ENCODE measurements around the gene LCE1A.

The LCE1A gene

GRCh38 chr1:152817309-152817708 lies 10.0 kb upstream of the LCE1A start:
- Histone ChIP-seq H3K27me3 (ENCODE audit: control insufficient read depth, insufficient read depth, low read length, poor library complexity, severe bottlenecking) (no peaks in the 10 kb centered on the region), H3K36me3 (ENCODE audit: control insufficient read depth, insufficient read depth, low read length) (no peaks in the 10 kb centered on the region), H3K4me3 (ENCODE audit: insufficient read depth, low read depth, low read length) (no peak overlapping the region), H3K9me3 (ENCODE audit: control insufficient read depth, low read length) (peaks cover 10% of the 10 kb centered on the region), H3K27ac (ENCODE audit: insufficient read depth, low read depth, low read length, poor library complexity, severe bottlenecking) (no peak overlapping the region), H3K4me1 (ENCODE audit: control insufficient read depth, insufficient read depth, low read length) (no peaks in the 10 kb centered on the region)
- 74 to 75% methylated on average over 6 of the region's 6 CpGs for WGBS, 2 experiments

DNA sequence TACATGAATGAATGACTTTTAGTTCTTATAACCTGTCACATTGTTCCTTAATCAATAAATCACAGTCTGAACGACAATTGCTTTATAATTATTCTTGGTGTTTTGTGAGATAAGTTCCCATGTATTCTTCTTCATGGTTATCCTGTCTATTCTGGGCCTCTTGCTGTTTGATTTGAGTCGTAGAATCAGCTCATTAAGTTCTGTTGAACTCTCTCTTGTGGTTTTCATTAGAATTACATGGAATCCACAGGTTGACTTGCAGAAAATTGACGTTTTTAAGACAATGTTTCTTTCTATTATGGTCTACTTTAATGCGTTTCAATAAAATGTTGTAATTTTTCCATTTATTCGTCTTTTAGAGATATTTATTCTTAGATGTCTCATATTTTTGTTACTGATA lies 4.0 kb upstream of the LCE1A start:
- peaks cover 5% of the 10 kb centered on the region for H3K9me3 ChIP-seq (ENCODE audit: control insufficient read depth, low read length)
- no peaks in the 10 kb centered on the region for H3K27me3 ChIP-seq (ENCODE audit: control insufficient read depth, insufficient read depth, low read length, poor library complexity, severe bottlenecking)
- H3K27ac ChIP-seq (ENCODE audit: insufficient read depth, low read depth, low read length, poor library complexity, severe bottlenecking) = no peak overlapping the region
- H3K4me1 ChIP-seq (ENCODE audit: control insufficient read depth, insufficient read depth, low read length) = no peaks in the 10 kb centered on the region
- no peak overlapping the region for H3K4me3 ChIP-seq (ENCODE audit: insufficient read depth, low read depth, low read length)
- 25 to 33% methylated on average over 3 of the region's 5 CpGs for WGBS, 2 experiments
- no peaks in the 10 kb centered on the region for H3K36me3 ChIP-seq (ENCODE audit: control insufficient read depth, insufficient read depth, low read length)

DNA sequence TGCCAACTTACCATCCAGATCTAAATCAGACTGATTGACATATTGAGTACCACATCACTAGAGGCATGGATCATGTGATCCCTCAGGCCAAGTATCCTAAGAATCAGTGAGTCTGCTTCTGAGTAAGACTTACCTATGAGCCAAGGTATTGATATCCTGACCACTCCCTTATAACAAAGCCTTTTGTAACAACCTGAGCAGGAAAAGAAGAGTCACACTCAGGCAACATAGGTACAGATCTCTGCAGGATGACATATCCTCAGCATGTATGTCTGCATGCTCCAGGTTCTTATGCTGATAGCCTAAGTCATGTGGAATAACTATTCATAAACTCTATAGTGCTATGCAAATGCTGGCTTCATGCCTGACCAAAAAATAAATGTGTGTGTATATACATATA lies 2.3 kb upstream of the LCE1A start:
- Histone ChIP-seq H3K4me3 (ENCODE audit: insufficient read depth, low read depth, low read length) (no peak overlapping the region), H3K4me1 (ENCODE audit: control insufficient read depth, insufficient read depth, low read length) (no peaks in the 10 kb centered on the region), H3K27ac (ENCODE audit: insufficient read depth, low read depth, low read length, poor library complexity, severe bottlenecking) (no peak overlapping the region), H3K36me3 (ENCODE audit: control insufficient read depth, insufficient read depth, low read length) (no peaks in the 10 kb centered on the region), H3K9me3 (ENCODE audit: control insufficient read depth, low read length) (peaks cover 8% of the 10 kb centered on the region), H3K27me3 (ENCODE audit: control insufficient read depth, insufficient read depth, low read length, poor library complexity, severe bottlenecking) (no peaks in the 10 kb centered on the region)

DNA sequence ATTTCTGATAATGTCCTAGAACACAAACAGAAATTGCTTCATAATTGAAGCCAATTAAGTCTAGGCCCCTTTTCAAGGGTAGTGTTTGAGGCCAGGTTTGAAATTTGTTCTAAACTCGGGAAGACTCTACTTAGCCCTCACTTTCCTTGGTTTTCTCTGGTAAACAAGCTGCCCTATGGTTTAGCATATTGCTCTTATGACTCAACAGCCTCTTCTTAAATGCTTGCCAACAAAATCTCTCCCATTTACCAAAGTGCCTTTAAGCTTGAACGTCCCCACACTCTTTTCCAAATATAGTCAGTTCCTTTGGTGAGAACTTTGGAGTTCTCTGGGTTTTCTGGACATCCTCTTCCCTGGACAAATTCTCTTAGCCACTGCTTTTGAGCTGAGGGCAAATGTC lies 9.6 kb downstream of the LCE1A start:
- no peak overlapping the region for H3K4me3 ChIP-seq (ENCODE audit: insufficient read depth, low read depth, low read length)
- no peaks in the 10 kb centered on the region for H3K27me3 ChIP-seq (ENCODE audit: control insufficient read depth, insufficient read depth, low read length, poor library complexity, severe bottlenecking)
- H3K9me3 ChIP-seq (ENCODE audit: control insufficient read depth, low read length) = peaks cover 8% of the 10 kb centered on the region
- 23 to 25% methylated on average over 2 of the region's 2 CpGs for WGBS, 2 experiments
- no peaks in the 10 kb centered on the region for H3K36me3 ChIP-seq (ENCODE audit: control insufficient read depth, insufficient read depth, low read length)
- H3K4me1 ChIP-seq (ENCODE audit: control insufficient read depth, insufficient read depth, low read length) = no peaks in the 10 kb centered on the region
- H3K27ac ChIP-seq (ENCODE audit: insufficient read depth, low read depth, low read length, poor library complexity, severe bottlenecking) = no peak overlapping the region

GRCh38 chr1:152842556-152842955 lies 15.3 kb downstream of the LCE1A start, which contains the start of gene LCE6A:
Gene LCE6A (plus strand): TSS chr1:152842856. CDS start chr1:152843521, 665 bp downstream.
- H3K36me3 ChIP-seq (ENCODE audit: control insufficient read depth, insufficient read depth, low read length) = no peaks in the 10 kb centered on the region
- no peaks in the 10 kb centered on the region for H3K27me3 ChIP-seq (ENCODE audit: control insufficient read depth, insufficient read depth, low read length, poor library complexity, severe bottlenecking)
- no peaks in the 10 kb centered on the region for H3K4me1 ChIP-seq (ENCODE audit: control insufficient read depth, insufficient read depth, low read length)
- H3K27ac ChIP-seq (ENCODE audit: insufficient read depth, low read depth, low read length, poor library complexity, severe bottlenecking) = no peak within 1 kb of the TSS
- no peak within 1 kb of the TSS for H3K4me3 ChIP-seq (ENCODE audit: insufficient read depth, low read depth, low read length)
- WGBS, 2 experiments = 69 to 78% methylated on average over 3 of the region's 3 CpGs
- H3K9me3 ChIP-seq (ENCODE audit: control insufficient read depth, low read length) = peaks cover 11% of the 10 kb centered on the region

- Histone ChIP-seq H3K36me3 (ENCODE audit: control insufficient read depth, insufficient read depth, low read length) (no peaks in the 10 kb centered on the region), H3K9me3 (ENCODE audit: control insufficient read depth, low read length) (peaks cover 12% of the 10 kb centered on the region), H3K27ac (ENCODE audit: insufficient read depth, low read depth, low read length, poor library complexity, severe bottlenecking) (no peak overlapping the region), H3K4me3 (ENCODE audit: insufficient read depth, low read depth, low read length) (no peak overlapping the region), H3K27me3 (ENCODE audit: control insufficient read depth, insufficient read depth, low read length, poor library complexity, severe bottlenecking) (no peaks in the 10 kb centered on the region), H3K4me1 (ENCODE audit: control insufficient read depth, insufficient read depth, low read length) (no peaks in the 10 kb centered on the region)
- 20 to 22% methylated on average over 2 of the region's 2 CpGs for WGBS, 2 experiments
Measured at GRCh38 chr1:152855661-152856060, 28.4 kb downstream of the LCE1A start.

- 50 to 63% methylated on average over 1 of the region's 1 CpG for WGBS, 2 experiments
- Histone ChIP-seq H3K4me3 (ENCODE audit: insufficient read depth, low read depth, low read length) (no peak overlapping the region), H3K27ac (ENCODE audit: insufficient read depth, low read depth, low read length, poor library complexity, severe bottlenecking) (no peak overlapping the region), H3K27me3 (ENCODE audit: control insufficient read depth, insufficient read depth, low read length, poor library complexity, severe bottlenecking) (no peaks in the 10 kb centered on the region), H3K9me3 (ENCODE audit: control insufficient read depth, low read length) (peaks cover 9% of the 10 kb centered on the region), H3K36me3 (ENCODE audit: control insufficient read depth, insufficient read depth, low read length) (no peaks in the 10 kb centered on the region), H3K4me1 (ENCODE audit: control insufficient read depth, insufficient read depth, low read length) (no peaks in the 10 kb centered on the region)
Measured at GRCh38 chr1:152858062-152858461, 30.8 kb downstream of the LCE1A start.

DNA sequence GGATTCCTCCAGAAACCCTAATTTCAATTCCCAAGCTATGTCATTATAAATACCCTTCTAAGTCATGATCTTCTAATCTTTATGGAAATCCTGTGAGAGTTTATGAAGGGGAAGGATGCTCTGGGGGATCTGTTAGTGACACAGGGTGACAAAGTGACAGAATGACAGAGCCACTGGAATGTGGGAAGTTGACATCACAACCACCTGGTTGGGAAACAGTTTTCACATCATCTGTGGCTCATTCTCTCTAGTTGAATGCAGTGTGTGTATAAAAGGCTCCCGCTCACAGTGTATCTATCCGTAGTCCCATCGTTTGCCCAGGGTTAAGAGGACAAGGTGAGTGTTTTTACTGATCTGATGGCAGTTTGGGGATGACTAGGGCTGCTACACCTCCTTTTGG lies 32.4 kb downstream of the LCE1A start, which contains the start of gene LCE7A:
LCE7A (plus strand) TSS at position 301 of the 400 bp plus-strand sequence. CDS start 702 bp downstream, outside the sequence.
- H3K4me1 ChIP-seq (ENCODE audit: control insufficient read depth, insufficient read depth, low read length) = no peaks in the 10 kb centered on the region
- peaks cover 9% of the 10 kb centered on the region for H3K9me3 ChIP-seq (ENCODE audit: control insufficient read depth, low read length)
- no peak within 1 kb of the TSS for H3K4me3 ChIP-seq (ENCODE audit: insufficient read depth, low read depth, low read length)
- H3K27ac ChIP-seq (ENCODE audit: insufficient read depth, low read depth, low read length, poor library complexity, severe bottlenecking) = no peak within 1 kb of the TSS
- WGBS, 2 experiments = 74 to 78% methylated on average over 3 of the region's 3 CpGs
- H3K27me3 ChIP-seq (ENCODE audit: control insufficient read depth, insufficient read depth, low read length, poor library complexity, severe bottlenecking) = no peaks in the 10 kb centered on the region
- no peaks in the 10 kb centered on the region for H3K36me3 ChIP-seq (ENCODE audit: control insufficient read depth, insufficient read depth, low read length)

DNA sequence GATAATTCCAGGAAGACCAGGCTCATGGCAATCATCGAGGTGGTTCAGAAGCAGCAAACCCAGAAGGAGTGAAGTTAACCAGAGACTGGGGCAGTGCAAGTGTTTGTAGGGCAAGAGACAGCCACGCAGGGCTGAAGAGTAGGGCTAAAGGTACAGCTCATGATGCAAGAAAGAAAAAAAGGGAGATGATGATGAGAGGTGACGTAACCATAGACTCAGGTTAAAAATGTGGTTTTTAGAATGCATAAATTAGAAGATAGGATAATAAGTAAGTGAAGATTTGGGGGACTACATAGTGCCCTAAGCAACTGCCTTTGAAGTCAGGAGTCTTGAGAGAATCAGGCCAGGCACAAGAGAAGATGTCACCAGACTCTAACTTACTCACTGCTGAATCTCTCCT lies 32.9 kb downstream of the LCE1A start:
- no peaks in the 10 kb centered on the region for H3K36me3 ChIP-seq (ENCODE audit: control insufficient read depth, insufficient read depth, low read length)
- no peaks in the 10 kb centered on the region for H3K4me1 ChIP-seq (ENCODE audit: control insufficient read depth, insufficient read depth, low read length)
- H3K27ac ChIP-seq (ENCODE audit: insufficient read depth, low read depth, low read length, poor library complexity, severe bottlenecking) = no peak overlapping the region
- peaks cover 10% of the 10 kb centered on the region for H3K9me3 ChIP-seq (ENCODE audit: control insufficient read depth, low read length)
- no peak overlapping the region for H3K4me3 ChIP-seq (ENCODE audit: insufficient read depth, low read depth, low read length)
- WGBS, 2 experiments = 62 to 64% methylated on average over 3 of the region's 3 CpGs
- no peaks in the 10 kb centered on the region for H3K27me3 ChIP-seq (ENCODE audit: control insufficient read depth, insufficient read depth, low read length, poor library complexity, severe bottlenecking)

DNA sequence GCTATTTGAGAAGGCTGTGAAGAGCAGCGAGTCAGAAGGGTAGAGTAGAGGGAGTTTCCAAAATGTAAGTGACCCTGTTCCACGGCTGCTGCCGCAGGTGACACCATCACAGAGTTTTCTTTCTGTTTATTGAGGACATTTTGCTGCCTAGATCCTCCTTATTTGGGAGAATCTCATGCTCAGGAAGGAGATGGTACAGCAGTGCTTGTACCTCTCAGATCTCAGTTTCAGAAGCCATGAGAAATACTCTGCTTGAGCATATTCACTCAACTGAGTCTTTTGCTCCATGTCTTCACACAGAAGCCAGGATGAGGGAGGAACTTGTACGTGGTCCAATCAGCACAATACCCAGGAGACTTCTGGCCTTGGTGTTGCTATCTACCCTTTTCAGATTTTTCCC lies 34.1 kb downstream of the LCE1A start:
- no peaks in the 10 kb centered on the region for H3K27me3 ChIP-seq (ENCODE audit: control insufficient read depth, insufficient read depth, low read length, poor library complexity, severe bottlenecking)
- H3K4me1 ChIP-seq (ENCODE audit: control insufficient read depth, insufficient read depth, low read length) = no peaks in the 10 kb centered on the region
- peaks cover 15% of the 10 kb centered on the region for H3K9me3 ChIP-seq (ENCODE audit: control insufficient read depth, low read length)
- H3K4me3 ChIP-seq (ENCODE audit: insufficient read depth, low read depth, low read length) = no peak overlapping the region
- H3K27ac ChIP-seq (ENCODE audit: insufficient read depth, low read depth, low read length, poor library complexity, severe bottlenecking) = no peak overlapping the region
- H3K36me3 ChIP-seq (ENCODE audit: control insufficient read depth, insufficient read depth, low read length) = no peaks in the 10 kb centered on the region
- WGBS, 2 experiments = 51 to 56% methylated on average over 4 of the region's 4 CpGs

- no peak overlapping the region for H3K4me3 ChIP-seq (ENCODE audit: insufficient read depth, low read depth, low read length)
- peaks cover 6% of the 10 kb centered on the region for H3K9me3 ChIP-seq (ENCODE audit: control insufficient read depth, low read length)
- H3K27ac ChIP-seq (ENCODE audit: insufficient read depth, low read depth, low read length, poor library complexity, severe bottlenecking) = no peak overlapping the region
- no peaks in the 10 kb centered on the region for H3K4me1 ChIP-seq (ENCODE audit: control insufficient read depth, insufficient read depth, low read length)
- H3K36me3 ChIP-seq (ENCODE audit: control insufficient read depth, insufficient read depth, low read length) = no peaks in the 10 kb centered on the region
- no peaks in the 10 kb centered on the region for H3K27me3 ChIP-seq (ENCODE audit: control insufficient read depth, insufficient read depth, low read length, poor library complexity, severe bottlenecking)
Measured at GRCh38 chr1:152864443-152864842, 37.2 kb downstream of the LCE1A start.

Data from ectodermal cell (in vitro differentiated cells).